Measurements from ENCODE around the gene NOA1.

The NOA1 gene

GRCh38 chr4:56972809-56973208 lies 4.6 kb downstream of the NOA1 start:
- Mint-ChIP-seq H3K4me1 (peaks cover 19% of the 10 kb centered on the region), H3K27ac (no peak overlapping the region), H3K9me3 (peaks cover 9% of the 10 kb centered on the region), H3K36me3 (ENCODE audit: low read depth) (peaks cover 45% of the 10 kb centered on the region), H3K4me3 (no peak overlapping the region), H3K27me3 (ENCODE audit: low read depth) (no peaks in the 10 kb centered on the region)
- no peak for TF ChIP-seq CTCF (IDR thresholded peaks at IDR 0.05; ENCODE audit: unreplicated experiment in 3 of 3)

DNA sequence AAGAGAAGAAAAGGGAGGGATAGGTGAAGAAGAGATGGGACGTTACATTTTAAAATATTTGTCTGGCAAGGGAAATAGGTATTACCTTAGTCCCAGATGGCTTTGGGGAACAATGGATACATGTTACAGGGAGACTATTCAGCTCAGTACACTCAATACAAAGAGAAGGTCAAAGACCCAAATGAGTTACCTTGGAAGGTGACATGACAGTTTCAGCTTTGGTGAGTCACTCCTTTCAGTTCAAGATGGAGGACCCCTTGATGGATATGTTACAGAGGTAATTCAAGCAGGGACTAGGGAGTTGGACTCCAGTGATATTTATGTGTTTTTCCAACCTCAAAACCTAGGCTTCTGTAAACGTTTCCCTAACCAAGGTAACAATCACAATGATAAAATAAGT lies 5.0 kb downstream of the NOA1 start:
- Mint-ChIP-seq H3K9me3 (peaks cover 9% of the 10 kb centered on the region), H3K4me1 (peaks cover 15% of the 10 kb centered on the region), H3K27me3 (ENCODE audit: low read depth) (no peaks in the 10 kb centered on the region), H3K36me3 (ENCODE audit: low read depth) (peaks cover 48% of the 10 kb centered on the region), H3K4me3 (peak overlapping the region in 1 of 3 experiments; percentile 24), H3K27ac (no peak overlapping the region)
- TF ChIP-seq CTCF (IDR thresholded peaks at IDR 0.05; ENCODE audit: unreplicated experiment in 3 of 3), result no peak

- Mint-ChIP-seq H3K27ac (no peak overlapping the region), H3K9me3 (peaks cover 9% of the 10 kb centered on the region), H3K27me3 (ENCODE audit: low read depth) (no peaks in the 10 kb centered on the region), H3K4me1 (peaks cover 12% of the 10 kb centered on the region), H3K36me3 (ENCODE audit: low read depth) (peaks cover 54% of the 10 kb centered on the region), H3K4me3 (no peak overlapping the region)
- no peak for TF ChIP-seq CTCF (IDR thresholded peaks at IDR 0.05; ENCODE audit: unreplicated experiment in 3 of 3)
Observed at GRCh38 chr4:56971383-56971782, 6.0 kb downstream of the NOA1 start.

DNA sequence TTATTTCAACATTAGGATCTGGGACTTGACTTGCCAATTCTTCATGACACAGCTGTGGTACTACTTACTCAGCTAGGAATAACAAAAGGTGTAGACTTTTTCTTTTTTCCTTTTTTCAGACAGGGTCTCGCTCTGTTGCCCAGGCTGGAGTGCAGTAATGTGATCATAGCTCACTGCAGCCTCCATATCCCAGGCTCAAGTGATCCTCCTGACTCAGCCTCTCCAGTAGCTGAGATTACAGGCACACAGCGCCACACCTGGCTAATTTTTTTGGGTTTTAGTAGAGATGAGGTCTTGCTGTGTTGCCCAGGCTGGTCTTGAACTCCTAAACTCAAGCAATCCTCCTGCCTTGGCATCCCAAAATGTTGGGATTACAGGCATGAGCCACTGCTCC lies 16.3 kb downstream of the NOA1 start:
- H3K4me1 Mint-ChIP-seq, result peaks cover 11% of the 10 kb centered on the region

GRCh38 chr4:56959100-56959499 lies 18.3 kb downstream of the NOA1 start:
- no peak for TF ChIP-seq CTCF (IDR thresholded peaks at IDR 0.05; ENCODE audit: unreplicated experiment in 3 of 3)
- no peaks in the 10 kb centered on the region for H3K9me3 Mint-ChIP-seq
- no peak overlapping the region for H3K27ac Mint-ChIP-seq
- H3K4me3 Mint-ChIP-seq, result no peak overlapping the region
- H3K36me3 Mint-ChIP-seq (ENCODE audit: low read depth), result peaks cover 21% of the 10 kb centered on the region
- no peaks in the 10 kb centered on the region for H3K27me3 Mint-ChIP-seq (ENCODE audit: low read depth)
- peaks cover 17% of the 10 kb centered on the region for H3K4me1 Mint-ChIP-seq

More for the DNA sequence above, 16.3 kb downstream of the NOA1 start:
- no peak for TF ChIP-seq CTCF (IDR thresholded peaks at IDR 0.05; ENCODE audit: unreplicated experiment in 3 of 3)
- H3K9me3 Mint-ChIP-seq, result no peaks in the 10 kb centered on the region
- peaks cover 36% of the 10 kb centered on the region for H3K36me3 Mint-ChIP-seq (ENCODE audit: low read depth)
- no peaks in the 10 kb centered on the region for H3K27me3 Mint-ChIP-seq (ENCODE audit: low read depth)
- no peak overlapping the region for H3K4me3 Mint-ChIP-seq
- no peak overlapping the region for H3K27ac Mint-ChIP-seq

DNA sequence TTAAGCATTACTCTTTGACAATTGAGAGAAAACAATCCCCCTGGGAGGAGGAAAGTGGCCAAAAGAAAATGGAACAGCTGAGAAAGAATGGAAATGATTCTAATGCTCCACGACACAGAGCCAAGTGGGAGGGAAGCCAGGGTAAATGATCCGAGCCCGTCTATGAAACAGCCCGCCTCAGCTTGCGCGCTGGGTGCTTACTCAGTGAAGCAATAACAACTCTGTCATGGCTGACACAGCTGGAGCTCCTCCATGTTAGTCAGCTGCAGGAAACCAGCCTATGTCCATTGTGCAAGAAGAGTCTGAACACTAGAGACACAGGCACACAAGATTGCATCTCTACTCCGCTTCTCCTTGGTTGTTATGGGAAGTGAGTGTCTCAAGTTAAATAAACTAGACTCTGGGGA lies 19.3 kb downstream of the NOA1 start:
- peaks cover 17% of the 10 kb centered on the region for H3K36me3 Mint-ChIP-seq (ENCODE audit: low read depth)
- TF ChIP-seq CTCF (IDR thresholded peaks at IDR 0.05; ENCODE audit: unreplicated experiment in 3 of 3), result no peak
- H3K4me3 Mint-ChIP-seq, result peak overlapping the region; percentile 7 to 30 (median 21)
- peak overlapping the region; percentile 75 to 85 (median 81) for H3K27ac Mint-ChIP-seq
- H3K9me3 Mint-ChIP-seq, result no peaks in the 10 kb centered on the region
- H3K4me1 Mint-ChIP-seq, result peaks cover 17% of the 10 kb centered on the region
- H3K27me3 Mint-ChIP-seq (ENCODE audit: low read depth), result no peaks in the 10 kb centered on the region

Measured in nephron (organoid).